ENCODE measurements around the gene MSI2.
"Not testable (repeated sequence)": the region's sequence is repeated elsewhere in the genome, so short reads cannot be mapped to it uniquely, and the experiment has no call there.

MSI2 gene

DNA sequence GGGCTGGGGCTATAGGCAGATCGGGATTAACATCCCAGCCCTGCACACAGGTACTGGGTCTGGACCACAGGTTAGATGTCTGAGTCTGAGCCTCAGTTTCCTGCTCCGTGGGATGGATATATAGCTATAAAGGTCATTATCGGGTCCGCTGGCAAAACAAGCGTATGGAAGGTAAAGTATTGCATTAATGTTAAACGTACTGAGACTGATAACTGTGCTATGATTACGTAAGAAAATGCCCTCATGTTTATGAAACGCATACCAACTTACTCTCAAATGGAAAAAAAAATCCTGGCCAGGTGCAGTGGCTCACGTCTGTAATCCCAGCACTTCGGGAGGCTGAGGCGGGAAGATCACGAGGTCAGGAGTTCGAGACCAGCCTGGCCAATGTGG lies 353.6 kb downstream of the MSI2 start:
- DNase-seq = no peak

DNA sequence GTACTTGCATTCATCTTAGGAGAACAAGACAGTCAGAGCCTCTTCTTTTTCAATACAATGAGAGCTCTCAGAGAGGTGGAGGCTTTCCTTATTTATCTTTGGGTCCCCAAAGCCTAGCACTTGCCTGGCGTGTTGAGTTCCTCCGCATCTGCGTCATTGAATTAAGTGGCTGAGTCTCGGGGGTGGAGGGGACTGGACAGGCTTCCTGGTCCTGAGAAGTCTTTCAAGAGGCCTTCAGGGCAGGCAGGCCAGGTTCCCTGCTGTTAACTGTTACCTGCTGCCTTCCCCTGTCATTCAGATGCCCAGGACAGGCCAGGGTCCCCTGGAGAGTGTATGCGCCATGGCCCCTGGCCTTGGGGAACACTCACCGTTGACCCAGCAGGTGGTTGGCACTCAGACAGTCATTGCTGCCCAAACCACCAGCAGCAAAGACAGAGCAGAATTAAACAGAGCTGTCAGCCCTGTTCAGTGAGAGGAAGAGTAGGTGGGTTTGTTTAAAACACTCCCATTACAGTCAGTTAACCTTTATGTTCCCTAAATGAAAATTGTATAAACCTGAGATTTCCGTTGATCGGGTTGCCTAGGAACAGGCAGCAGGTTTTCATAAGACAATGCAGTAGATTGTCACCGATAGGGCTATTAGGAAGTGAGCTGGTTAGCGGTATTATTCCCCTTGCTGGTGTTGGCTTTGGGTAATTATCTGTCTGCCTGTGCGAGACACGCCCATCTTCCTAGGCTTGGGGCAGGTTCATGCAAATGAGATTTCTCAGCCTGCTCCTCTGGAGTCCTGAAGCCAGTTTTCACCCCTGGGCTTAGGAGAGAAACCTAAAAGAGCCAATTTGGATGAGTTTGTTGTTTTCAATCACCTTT lies 356.1 kb downstream of the MSI2 start:
- no peak for DNase-seq

DNA sequence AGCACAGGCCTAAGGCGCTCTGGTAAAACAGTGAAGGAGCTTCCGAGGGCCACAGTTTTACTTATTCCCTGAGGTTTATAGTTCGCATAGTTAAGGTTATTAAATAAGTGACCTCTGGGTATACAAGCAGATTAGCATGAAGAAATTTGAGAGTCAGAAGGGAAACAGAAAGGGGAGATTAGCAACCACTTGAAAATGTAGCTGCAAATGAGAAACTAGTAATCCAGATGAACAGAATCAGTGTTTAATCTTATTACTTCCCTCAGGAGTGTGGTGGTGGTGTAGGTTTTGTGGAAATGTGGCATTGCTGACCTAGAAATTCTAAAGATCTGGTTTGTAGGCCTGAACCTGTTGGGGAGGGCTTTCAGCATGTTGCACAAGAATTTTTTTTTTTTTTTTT lies 358.4 kb downstream of the MSI2 start:
- no peak for DNase-seq

DNA sequence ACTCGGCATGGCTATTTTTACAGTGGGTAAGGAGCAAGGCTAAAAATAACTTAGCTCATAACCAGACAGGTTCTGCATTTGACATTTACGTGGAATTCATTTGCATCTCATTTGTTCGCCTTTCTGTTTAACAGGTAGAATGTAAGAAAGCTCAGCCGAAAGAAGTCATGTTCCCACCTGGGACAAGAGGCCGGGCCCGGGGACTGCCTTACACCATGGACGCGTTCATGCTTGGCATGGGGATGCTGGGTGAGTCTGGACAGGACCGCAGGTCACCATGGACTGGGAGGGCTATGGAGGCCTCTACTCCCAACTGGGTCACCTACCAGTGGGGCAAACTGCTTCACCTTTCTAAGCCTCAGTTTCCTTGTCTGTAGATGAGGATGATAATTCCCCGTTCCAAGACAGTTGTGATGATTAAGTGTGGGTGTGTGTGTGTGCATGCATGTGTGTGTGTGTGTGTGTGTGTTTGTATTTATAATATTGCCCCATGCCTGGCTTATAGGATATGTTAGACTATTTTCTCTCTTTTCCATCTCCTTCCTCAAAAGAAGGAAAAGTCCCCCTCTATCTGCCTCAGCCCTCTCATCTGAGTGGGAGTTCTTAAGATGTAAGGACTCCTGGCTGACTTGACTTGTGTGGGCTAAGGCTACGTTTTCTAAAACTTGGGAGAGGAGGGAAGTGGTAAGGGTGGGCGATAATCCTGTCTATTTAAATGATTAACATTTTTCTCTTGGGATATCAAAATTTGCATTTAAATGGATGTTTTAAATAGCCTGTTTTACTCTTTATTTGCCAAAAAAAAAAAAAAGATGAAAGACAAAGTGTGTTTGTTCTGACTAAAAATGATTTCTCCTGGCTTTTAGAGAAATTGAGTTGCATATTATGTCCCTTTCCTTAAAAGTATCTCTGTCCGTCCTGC lies 359.8 kb downstream of the MSI2 start:
- DNase-seq = no peak

DNA sequence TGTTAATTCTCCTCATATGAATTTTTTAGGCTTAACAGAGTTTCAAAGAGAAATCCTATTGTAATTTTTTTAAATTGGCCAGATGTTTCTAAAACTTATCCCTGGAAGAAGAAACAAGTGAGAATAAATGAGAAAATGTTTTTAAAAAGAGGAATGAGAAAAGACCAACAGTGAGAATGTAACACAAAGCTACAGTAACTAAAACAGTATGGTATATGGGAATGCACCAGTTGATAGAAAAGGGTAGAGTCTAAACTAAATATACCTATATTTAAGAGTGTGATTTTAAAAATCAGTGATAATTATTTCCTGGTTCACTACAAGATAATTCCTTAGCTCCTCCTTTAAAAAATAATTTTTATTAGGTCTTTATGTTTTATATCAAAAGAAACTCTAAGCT lies 360.9 kb downstream of the MSI2 start:
- no peak for DNase-seq

DNA sequence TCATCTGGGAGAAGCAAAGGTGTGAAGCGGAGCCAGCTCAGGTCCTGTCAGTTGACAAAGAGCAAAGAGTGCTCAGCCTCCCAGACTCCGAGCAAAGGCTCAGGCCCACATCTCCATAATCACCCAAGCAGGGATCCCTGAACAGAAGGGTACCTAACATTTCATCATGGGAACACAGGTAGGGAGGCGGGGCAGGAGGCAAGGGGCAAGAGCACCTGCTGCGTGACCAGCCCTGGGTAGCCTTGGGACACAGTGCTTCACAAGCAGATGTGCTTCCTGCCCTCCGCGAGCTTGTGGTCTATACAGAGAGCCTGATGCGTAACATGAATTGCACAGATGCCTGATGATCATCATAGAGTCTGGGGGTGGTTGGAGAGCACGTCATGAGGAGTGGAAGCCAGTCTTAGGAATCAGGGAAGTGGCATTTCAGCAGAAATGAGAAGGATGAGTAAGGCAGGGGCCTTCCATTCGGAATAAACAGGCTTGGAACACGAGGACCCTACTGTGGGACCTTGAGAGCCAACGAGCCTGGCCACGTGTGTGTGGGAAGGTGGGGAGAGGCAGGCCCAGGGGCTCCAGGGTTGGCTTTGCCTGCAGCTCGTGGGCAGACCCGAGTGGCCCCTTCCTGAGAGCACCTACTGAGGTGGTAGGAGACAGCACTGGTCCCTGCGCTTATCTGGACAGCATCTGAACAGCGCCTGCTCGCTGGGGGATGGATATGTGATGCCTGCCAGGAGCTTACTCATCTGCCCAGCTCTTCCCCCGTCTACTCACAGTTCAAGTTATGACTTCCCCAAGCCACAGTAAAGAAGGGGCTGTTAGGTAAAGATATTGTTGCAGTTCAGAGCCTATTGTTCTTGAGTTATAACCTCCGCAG lies 363.0 kb downstream of the MSI2 start:
- no peak for DNase-seq

DNA sequence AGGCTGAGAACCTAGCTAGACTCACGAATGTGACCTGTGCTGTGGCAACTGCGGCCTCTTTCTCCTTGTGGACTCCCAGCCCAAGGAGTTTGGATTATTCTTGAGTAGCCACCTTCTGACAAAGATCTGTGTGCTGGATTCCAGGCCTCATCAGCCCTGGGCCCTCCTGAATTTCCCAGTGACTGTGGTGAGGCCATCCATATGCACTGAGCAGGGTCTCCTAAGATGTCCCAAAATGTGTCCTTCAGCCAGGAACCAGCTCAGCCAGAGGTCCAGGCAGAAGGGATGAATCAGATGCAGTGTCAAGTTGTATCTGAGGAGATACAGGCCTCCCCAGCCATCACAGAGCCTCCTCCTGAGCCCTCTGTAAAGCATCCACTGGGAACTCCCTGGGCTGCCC lies 364.3 kb downstream of the MSI2 start:
- DNase-seq = no peak

DNA sequence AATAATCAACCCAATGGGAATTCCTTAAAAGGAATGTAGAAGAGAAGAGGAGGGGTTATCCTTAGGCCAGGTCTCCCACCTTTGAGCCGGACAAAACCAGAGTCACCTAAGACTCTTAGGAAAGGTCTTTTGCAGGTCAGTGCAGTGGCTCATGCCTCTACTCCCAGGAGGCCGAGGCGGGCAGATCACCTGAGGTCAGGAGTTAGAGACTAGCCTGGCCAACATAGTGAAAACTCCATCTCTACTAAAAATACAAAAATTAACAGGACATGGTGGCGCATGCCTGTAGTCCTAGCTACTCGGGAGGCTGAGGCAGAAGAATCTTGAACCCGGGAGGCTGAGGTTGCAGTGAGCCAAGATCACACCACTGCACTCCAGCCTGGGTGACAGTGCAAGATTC lies 365.5 kb downstream of the MSI2 start:
- not testable (repeated sequence) for DNase-seq

DNA sequence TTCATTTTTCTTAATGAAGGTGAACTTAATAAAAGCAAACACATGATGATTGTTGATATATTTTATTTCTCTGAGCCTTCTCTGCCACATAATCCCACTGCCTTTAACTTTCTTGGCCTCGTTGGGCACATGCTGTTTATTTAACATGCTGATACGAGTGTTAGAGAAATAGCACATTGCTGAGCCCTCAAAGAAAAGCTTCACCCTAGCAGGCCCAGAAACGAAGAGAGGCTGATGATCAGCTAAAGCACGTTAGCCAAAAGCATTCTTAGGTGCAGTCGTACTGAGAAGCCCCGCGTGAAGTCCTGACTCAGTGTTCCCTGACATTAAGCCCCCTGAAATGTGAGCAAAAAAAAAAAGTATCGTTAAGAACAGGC lies 366.0 kb downstream of the MSI2 start:
- DNase-seq = no peak

DNA sequence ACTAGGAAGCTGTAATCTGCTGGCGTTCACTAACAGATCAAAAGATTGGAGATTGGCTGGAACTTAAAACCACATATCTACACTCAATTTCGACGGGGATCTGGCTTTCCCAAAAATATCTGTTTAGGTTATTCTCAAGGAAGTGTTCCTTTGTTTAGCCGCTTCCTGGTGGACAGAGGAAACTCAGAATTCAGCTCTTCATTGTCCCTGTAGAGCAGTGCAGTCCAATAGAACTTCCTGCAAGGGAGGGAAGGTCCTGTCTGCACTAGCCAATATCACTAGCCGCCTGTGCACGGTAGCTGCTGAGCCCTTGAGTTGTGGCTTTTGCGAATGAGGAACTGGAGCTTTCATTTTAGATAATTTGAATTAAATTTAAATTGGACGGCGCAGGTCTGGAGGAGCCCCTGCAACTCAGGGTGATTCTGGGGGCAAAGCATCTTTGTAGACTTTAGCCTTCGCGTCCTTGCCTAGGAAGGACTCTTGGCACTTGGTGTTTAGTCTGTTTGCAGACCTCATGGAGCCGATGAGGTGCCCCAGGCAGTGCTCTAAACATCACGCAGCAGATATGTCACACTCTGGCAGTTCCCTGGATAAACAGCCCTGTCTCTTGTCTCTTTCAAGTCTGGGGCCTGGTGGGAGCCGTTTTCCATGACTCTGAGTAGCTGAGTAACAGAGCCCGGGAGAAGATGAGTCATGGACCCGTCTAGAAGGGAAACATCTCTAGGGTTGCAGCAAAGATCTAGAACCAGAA lies 366.5 kb downstream of the MSI2 start:
- DNase-seq = no peak

DNA sequence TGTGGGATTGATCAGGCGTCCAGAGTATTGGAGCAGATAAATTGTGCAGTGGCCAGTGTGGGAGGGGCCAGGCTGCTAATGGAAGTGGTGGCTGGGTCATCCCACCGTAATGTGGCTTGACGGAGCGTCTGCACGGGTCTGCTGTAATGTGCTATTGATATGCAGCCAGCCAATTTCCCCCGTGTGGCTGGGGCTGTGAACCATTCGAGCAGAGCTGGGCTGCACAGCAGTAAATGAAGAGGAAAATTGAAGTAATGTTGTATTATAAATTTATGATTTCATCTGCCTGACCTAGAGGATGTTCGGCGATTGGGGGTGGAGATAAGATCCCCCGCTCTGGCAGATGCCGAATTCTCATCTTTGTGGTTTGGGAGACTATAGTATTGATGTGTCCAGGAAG lies 367.3 kb downstream of the MSI2 start:
- no peak for DNase-seq

DNA sequence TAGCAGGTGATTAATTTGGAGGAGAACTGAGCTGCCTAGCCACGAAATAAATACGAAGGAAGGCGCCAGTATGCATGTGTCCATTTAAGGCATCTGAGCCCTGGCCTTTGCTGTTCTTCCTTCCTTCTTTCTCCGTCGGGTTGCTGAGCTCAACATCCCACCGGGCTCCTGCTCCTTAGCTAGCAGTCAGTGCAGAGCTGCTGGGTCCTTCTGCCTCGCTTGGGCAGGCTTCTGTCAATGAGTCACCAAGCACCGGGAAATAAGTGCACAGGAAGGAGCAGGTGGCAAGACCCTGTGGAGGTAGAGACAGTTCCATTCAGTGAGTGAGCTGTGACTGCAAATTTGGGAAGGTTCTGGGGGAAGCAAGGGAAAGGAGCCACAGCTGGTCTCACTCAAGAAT lies 368.1 kb downstream of the MSI2 start:
- no peak for DNase-seq

DNA sequence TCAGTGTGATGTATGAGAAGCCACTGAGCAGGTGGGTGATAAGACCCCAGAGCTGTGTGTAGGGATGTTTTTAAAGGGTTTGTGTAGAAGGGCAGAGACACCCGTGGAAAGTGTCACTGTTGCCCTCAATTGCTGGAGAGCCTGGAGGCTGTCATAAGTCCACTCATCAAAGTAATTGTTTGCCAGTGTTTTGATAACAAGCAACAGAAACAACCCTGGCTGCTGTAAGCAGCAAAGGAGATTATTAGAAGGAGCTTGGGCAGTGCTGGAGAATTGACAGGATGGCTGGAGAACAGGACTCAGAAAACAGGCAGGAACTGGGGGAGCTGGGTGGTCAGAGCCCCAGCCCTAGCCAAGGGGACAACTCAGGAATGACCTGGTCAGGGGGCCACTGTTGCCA lies 369.2 kb downstream of the MSI2 start:
- DNase-seq = no peak

DNA sequence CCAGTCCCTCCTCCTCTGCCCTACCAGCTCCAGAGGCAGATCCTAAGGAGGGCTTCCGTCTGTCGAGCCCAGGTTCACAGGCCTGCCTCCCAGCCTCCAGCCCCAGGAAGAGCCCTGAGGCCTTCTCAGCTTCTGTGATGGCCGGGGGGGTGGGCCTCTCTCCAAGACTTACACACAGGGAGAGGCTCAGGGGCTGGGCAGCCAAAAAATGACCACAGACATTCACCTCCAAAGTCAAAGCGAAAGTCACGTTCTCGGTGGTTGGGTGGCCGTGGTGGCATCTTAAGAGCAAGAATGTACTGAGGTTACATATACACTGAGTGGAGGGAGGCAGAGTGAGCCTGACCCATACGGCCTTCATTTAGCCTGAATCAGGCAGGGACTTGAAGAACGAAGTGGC lies 369.6 kb downstream of the MSI2 start:
- DNase-seq = no peak

DNA sequence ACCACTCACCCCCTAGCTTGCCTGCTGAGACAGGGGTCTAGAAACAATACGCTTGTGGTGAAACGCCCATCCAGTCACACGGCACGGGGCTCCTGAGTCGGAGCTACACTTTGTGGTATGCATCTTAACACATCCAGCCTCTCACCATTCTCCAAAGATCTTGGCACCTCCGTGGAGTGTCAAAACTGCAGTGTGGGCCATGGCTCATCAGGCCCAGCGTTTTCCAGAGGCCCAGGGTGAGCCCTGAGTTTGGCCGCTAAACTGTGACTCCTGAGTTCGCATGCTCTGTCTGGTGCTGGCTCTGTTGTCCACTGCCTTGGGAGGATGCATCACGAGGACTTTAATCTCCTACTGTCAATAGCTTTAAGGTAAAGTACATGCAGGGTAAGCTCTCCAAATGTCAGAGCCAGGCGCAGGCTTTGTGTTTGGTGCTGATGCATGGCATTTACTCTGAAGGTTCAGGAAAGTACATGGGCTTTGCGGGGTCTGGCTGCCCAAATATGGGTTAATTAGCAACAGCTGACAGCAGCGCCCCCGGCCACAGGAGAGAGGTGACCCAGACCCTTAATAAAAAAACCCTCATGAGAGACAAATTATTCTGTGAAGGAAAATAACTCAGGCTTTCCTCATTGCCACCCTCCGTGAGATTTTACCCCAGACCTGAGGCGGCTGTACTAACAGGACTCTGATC lies 370.3 kb downstream of the MSI2 start:
- no peak for DNase-seq

DNA sequence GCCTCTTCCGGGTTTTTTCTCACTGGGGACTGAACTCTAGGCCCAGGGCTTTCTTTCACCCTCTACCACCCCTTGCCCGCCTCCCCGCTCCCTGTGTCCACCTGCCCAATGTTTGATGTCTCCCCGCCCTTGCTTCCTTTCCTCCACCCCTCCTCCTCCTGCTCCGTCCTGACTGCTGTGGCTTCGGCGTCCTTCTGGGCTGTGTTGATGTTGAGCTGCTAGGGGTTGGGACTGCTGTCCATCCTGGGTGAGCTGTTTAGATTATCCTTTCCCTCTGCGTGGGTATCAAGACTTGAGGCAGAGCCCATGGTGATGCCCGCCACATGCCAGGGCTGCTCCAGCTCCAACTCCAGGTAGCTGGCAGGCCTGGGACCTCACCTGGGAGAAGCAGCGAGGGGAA lies 371.3 kb downstream of the MSI2 start:
- no peak for DNase-seq

DNA sequence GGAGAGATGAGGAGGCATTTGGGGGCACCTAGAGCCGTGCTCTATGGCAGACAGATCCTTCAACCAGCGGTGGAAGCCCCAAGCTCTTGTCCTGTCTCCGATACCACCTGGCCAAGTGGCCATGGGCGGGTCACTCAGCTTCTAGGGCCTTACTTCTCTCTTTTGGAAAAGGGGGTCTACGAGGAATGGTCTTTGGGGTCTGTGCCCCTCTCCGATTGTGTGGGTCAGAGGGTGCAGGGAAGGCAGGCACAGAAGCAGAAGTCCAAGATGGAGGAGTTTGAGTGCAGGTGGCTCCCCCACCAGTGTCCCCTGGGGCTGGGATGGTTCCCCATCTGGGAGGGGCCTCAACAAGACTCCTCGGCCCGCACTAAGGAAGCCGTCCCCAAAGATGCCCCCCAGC lies 372.1 kb downstream of the MSI2 start:
- no peak for DNase-seq

DNA sequence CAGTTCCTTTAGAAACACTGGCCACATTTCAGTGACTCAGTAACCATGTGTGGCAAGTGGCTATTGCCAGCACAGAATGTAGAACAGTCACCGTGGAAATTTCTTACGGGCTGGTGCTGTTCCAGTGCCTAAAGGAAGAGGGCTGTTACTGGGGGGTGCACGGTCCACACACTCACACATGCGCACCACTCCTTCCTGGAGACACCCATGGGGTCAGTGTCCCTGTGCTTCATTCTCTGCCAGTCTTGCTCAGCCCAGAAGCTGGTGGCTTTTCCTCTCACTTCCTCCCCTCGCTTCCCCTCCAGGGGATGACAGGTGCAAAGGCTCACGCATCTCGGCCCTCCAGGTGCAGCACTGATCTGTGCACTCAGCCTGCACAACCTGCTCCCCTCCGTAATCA lies 373.1 kb downstream of the MSI2 start:
- DNase-seq = no peak

DNA sequence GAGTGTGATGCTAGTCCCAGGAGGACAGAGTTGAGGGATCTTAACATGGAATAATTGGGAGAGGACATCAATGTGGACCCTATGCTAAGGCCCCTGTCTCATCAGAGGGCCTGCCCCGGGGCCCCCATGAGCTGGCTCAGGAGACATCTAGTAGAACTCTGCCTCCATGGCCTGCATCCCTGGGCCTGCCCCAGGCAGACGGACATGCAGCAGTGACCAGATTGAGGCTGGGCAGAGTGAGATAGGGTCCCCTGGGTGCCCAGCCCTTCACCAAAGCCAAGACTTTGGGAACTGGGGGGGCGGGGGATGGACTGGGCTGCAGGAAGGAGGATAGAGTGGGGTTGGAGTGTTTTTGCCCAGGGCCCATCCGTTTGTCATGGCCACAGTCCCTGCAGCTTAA lies 373.6 kb downstream of the MSI2 start:
- DNase-seq = no peak

DNA sequence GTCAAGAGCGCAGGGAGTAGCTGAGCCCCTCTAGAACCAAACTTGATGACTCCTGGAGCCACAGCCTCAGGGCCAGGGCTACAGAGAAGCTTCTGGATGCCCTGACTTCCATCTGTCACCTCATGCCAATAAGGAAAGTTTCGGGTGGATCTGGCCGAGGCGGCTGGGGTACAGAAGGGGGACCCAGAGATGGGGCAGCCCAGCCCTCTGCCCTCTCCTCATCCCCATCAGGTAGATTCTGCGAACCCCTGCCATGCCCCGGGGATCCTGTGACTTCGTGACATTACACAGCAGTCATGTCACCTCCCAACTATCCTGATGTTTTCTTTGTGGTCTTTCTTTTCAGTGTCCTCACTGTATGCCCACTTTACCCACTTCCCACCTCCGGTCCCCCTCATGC lies 374.4 kb downstream of the MSI2 start:
- no peak for DNase-seq

DNA sequence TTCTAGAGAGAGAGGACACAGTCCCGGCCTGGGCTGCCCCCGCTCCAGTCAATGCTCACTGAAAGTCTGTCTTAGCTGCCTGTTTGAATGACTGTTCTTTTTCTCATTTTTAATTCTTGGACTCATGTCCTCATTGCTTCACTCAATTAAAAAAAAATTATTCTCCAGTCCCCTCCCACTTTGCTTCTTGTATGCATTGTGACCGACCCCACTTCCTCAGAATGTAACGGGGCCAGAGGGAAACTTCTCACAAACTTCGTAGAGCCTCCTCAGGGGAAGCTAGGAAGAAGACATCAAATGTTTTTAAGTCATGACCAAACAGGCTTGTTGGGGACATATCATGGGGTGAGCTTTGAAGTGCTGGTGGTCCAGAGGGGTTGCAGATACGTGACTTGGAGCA lies 375.5 kb downstream of the MSI2 start:
- no peak for DNase-seq

DNA sequence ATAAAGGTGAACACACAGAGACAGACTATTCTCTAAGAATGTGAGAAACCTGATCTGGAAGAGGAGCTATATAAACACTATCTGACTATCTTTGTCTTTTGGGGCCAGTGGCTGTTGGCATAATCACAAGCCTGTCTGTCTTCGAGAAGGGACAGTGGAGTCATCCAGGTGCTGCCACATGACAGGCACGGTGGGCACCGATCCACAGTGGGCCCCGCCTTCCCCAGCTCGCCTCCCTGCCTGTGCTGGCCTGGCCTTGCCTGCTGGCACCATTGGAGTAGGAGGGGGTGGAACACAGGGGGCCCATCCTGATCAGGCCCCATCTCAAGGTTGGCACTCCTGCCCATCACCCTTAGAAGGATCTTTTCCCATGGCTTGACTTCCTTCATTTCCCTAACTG lies 376.0 kb downstream of the MSI2 start:
- DNase-seq = no peak

Measured in activated CD8-positive, alpha-beta memory T cell treated with anti-CD3 and anti-CD28 coated beads for 24 hours (primary cell).